NCI-H187 treated with DMSO at 0.1 percent for 48 hours (cell line): ENCODE results near the gene CABP4.
"Not testable (repeated sequence)": the region's sequence is repeated elsewhere in the genome, so short reads cannot be mapped to it uniquely, and the experiment has no call there.

Experiments used
- DNase-seq: peaks from one replicate; lab custom pipeline; 2025; lab: John Stamatoyannopoulos, UW

Gene CABP4

DNA sequence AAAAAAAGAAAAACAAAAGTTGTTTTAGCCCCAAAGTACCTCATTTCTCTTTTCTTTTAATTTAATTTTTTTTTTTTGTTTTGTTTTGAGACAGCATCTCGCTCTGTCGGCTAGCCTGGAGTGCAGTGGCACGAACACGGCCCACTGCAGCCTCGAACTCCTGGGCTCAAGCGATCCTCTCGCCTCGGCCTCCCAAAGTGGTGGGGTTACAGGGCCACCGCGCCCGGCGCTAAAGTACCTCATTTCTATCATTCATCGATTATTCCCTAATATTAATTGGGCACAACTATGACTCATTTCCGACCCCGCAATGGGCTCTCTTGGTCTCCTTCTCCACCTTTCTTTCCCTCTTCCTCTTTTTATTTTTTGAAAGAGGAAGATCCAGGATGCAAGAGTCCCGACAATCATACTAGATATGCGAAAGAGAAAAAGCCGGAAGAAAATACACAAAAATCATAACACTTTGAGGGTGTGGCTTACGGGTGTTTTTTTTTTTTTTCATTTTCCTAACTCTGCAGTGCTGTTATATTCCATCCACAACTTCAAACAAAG is 27.2 kb downstream of the CABP4 start:
- no peak for DNase-seq

GRCh38 chr11:67482827-67483798 is 28.0 kb downstream of the CABP4 start, which contains the start of gene AIP:
TSS of gene AIP (plus strand) at chr11:67483026. CDS start at chr11:67483159, 133 bp downstream.
- peak; percentile 86 for DNase-seq

- no peak for DNase-seq
Measured at GRCh38 chr11:67483831-67484665, 28.9 kb downstream of the CABP4 start.

GRCh38 chr11:67484847-67485311 is 29.7 kb downstream of the CABP4 start:
- no peak for DNase-seq

- DNase-seq = not testable (repeated sequence)
Measured at GRCh38 chr11:67485873-67486361, 30.8 kb downstream of the CABP4 start.

DNA sequence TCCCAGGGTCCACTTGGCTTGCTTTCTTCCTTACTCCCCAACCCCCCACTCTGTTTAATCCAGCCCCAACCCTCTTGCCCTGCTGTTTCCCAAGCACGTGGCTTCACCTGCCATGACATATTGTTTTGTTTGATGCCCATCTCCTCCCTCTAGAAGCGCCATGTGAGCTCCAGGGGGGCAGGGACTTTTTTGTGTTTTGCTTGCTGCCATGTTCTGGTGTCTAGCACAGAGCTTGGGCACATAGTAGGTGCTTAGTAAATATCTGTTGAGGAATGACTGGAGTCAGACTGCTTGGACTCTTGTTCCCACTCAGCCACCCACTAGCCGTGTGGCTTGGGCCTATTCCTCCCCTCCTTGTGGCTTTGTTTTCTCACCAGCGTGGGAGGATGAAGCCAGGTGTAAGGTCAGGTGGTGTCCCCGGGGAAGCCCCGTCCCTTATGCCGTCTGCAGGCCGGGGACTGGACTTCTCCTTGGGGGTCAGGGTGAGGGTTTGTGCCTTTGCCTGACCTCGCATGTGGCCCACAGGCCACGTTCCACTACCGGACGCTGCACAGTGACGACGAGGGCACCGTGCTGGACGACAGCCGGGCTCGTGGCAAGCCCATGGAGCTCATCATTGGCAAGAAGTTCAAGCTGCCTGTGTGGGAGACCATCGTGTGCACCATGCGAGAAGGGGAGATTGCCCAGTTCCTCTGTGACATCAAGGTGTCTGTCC is 31.5 kb downstream of the CABP4 start:
- no peak for DNase-seq

DNA sequence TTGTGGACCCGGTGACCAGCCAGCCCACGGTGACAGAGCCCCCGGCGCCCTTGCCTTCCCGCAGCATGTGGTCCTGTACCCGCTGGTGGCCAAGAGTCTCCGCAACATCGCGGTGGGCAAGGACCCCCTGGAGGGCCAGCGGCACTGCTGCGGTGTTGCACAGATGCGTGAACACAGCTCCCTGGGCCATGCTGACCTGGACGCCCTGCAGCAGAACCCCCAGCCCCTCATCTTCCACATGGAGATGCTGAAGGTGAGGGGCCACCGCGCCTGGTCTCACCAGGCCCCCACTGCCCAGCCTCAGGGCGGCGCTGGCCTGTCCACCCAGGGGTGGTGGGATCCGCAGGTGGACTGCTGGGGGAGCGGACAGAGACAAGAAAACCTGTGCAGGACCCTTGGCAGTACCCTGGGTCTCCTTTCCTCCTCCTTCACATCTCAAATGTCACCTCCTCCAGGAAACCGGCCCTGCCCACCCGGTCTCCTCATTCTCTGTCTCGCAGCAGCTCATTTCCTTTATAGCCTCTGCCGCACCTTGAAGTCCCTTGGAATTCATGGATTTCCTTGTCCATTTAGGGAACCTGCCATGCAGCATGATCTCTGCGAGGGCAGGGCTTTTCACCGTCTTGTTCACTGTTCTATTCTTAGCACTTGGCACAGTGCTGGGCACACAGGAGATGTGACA is 34.2 kb downstream of the CABP4 start:
- no peak for DNase-seq

DNA sequence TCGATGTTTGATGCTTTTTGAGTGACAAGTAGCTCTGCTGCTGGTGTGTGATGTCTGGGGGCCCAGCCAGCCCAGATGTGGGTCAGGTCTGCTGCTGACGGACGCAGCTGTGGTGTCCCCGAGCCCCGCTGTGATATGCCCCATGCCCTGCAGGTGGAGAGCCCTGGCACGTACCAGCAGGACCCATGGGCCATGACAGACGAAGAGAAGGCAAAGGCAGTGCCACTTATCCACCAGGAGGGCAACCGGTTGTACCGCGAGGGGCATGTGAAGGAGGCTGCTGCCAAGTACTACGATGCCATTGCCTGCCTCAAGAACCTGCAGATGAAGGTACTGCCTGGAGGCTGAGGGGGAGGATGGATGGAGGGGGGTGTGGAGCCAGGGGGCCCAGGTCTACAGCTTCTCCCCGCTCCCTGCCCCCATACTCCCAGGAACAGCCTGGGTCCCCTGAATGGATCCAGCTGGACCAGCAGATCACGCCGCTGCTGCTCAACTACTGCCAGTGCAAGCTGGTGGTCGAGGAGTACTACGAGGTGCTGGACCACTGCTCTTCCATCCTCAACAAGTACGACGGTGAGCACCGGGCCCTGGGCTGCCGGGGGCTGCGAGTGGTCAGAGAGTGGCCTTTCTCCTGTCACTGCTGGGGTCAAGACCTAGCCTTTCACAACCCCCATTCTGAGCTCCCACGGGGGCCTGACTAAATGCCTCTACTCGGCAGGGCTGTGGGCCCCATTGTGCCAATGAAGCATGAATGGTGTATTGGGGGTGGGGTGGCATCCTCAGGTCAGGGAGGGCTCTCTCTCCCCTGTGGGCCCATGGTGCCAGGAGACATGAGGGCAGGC is 35.0 kb downstream of the CABP4 start:
- no peak for DNase-seq

DNA sequence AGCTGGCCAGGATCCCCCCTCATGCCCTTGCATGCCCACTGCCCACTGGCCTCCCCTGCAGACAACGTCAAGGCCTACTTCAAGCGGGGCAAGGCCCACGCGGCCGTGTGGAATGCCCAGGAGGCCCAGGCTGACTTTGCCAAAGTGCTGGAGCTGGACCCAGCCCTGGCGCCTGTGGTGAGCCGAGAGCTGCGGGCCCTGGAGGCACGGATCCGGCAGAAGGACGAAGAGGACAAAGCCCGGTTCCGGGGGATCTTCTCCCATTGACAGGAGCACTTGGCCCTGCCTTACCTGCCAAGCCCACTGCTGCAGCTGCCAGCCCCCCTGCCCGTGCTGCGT is 35.5 kb downstream of the CABP4 start:
- no peak for DNase-seq

DNA sequence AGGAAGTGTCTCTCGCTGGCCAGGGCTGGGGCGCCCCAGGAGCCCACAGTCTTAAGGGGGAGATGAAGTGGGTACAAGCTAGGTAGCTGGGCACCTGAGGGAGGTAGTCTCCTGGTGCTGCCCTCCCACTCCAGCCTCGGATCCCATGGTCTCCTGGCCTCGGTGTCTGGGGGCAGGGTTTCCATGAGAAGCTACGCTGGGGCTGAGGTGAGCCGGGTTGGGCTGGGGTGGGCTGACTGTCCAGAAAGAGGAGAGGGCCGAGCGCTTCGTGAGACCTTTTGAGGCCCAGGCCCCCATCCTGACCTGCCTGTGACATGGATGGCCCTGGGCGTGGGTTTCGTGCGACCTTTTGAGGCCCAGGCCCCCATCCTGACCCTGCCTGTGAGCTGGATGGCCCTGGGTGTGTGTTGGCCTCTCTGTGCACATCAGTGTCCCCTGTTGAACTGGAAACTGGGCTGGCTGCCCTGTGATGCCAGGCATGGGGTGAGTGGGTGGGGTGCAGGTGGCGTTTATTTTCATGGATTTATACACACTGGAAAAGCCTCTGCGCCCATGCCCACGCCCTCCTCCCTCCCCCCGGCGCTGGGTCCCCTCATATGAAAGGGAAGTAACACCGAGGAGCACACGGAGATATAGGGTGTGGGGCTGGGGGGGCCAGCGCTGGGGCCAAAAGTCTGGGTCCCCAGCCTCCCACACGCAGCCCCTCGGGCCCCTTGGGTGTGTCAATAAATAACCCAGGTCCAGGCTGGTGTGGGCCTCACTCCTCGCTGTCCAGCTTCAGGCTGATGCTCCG is 36.3 kb downstream of the CABP4 start:
- no peak for DNase-seq

GRCh38 chr11:67492069-67492727 is 37.0 kb downstream of the CABP4 start:
- DNase-seq = no peak

DNA sequence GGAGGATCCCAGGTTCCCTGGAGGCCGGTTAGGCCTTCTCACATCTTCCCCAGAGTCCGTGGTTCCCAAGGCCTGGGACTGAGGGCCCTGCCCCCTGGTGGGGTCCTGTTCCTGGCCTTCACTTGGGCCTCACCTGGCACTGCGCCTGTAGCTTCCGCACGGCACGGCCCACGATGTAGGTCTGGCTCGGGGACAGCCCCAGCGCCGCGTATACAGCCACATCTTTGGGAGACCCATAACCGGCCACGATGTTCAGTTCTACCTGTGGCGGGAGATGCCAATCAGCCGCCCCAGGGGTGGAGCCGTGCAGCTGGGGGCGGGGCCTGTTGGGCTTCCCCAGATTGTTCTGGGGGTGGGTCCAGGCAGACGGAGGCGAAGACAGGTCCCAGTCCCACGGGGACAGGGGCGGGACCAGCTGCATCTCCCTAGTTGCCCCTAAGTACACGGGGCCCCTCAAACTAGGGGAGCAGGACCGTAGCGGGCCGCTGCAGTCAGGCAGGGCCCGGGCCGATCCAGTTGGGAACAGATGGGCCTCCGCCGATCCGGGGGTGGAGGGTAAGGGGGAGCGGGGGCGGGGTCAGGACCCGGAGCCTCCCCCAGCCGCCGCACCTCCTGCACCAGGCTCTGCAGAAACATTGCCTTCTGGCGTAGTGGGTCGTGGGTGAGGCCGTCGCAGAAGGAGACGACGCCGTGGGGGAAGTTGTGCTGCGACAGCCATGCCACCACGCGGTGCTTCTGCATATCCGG is 37.8 kb downstream of the CABP4 start:
- DNase-seq = no peak

DNA sequence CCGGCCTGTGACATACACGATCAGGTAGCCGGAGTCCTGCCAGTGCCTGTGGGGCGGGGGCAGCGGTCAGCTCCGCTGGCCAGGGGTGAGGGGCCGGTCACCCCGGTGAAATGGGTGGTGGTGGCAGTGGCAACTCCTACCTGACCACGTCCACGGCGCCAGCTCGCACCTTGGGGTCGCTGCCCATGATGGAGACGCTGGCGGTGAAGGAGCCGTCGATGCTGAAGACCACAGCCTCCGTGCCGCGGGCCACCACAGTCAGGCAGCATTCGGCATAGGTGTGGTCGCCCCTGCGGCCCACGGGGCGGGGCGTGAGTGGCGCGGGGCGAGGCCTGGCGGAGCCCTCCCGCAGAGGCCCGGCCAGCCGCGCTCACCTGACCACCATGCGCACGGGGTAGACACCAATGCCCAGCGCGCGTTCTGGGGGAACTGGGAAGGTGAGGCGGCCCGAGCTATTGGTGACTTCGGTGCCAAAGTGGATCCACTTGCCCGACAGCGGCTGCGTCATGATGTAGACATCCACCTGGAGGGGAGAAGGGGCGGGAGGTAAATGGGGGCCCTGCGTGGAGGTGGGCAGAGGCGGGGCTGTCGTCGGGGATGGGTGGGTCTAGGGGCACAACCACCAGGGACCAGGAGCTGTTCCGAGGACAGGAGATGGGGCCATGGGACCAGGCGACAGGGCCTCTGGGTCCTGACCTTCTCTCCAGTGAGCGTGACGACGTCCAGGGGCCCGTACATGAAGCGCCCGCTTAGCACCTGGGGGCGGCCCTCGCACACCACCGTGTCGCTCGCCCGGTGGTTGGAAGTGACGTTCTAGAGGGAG is 38.6 kb downstream of the CABP4 start:
- DNase-seq = no peak

GRCh38 chr11:67494371-67495233 is 39.4 kb downstream of the CABP4 start:
- DNase-seq = no peak

GRCh38 chr11:67495234-67496005 is 40.3 kb downstream of the CABP4 start:
- no peak for DNase-seq
